Measurements from ENCODE around the gene OR6S1. TPM values are rescaled to one million over a fixed set of nuclear protein-coding genes. Genes with fewer than 3 reads are reported as not detected.

Gene OR6S1
- total RNA-seq, 2 experiments from 2014 or later: not detected

- no peak overlapping the region for H3K4me3 Mint-ChIP-seq
- H3K4me1 Mint-ChIP-seq (ENCODE audit: low read depth): peaks cover 9% of the 10 kb centered on the region
- no peak overlapping the region for H3K27ac Mint-ChIP-seq
- POLR2A ChIA-PET: no interaction called here
- no peaks in the 10 kb centered on the region for H3K9me3 Mint-ChIP-seq
- H3K36me3 Mint-ChIP-seq (ENCODE audit: low read depth): no peaks in the 10 kb centered on the region
- ATAC-seq (no peak), DNase-seq (no peak)
- no peak for TF ChIP-seq CTCF (IDR thresholded peaks at IDR 0.05)
- CTCF ChIA-PET: interaction anchor here (1.2 to 2.7 kb wide), 3 partner anchors 14 to 360 kb away, joined by 3 to 9 read pairs (median 6); no protein-coding TSS in a partner anchor
- intact Hi-C loops (cut with micrococcal nuclease): no loop called here
- H3K27me3 Mint-ChIP-seq: no peaks in the 10 kb centered on the region
These were observed 45.1 kb upstream of the OR6S1 start for GRCh38 chr14:20686386-20687143.

GRCh38 chr14:20684662-20685456 is 43.4 kb upstream of the OR6S1 start:
- ATAC-seq (no peak), DNase-seq (no peak)
- no peaks in the 10 kb centered on the region for H3K9me3 Mint-ChIP-seq
- TF ChIP-seq CTCF (IDR thresholded peaks at IDR 0.05): no peak
- intact Hi-C loops (cut with micrococcal nuclease): loop anchor here (5.0 kb wide), 2 partner anchors 223 to 343 kb away; partner anchors contain the start of genes PARP2 and PIP4P1
- ChIA-PET CTCF (interaction anchor here (0.8 to 7.5 kb wide), 12 partner anchors 8 to 357 kb away, joined by 3 to 53 read pairs (median 18); no protein-coding TSS in a partner anchor), POLR2A (interaction anchor here (0.9 to 4.7 kb wide), 5 partner anchors 16 to 342 kb away, joined by 3 to 24 read pairs (median 5); partner anchors contain the start of gene PARP2)
- no peak overlapping the region for H3K4me3 Mint-ChIP-seq
- peaks cover 15% of the 10 kb centered on the region for H3K4me1 Mint-ChIP-seq (ENCODE audit: low read depth)
- peak overlapping the region; percentile 53 for H3K27ac Mint-ChIP-seq
- no peaks in the 10 kb centered on the region for H3K27me3 Mint-ChIP-seq
- H3K36me3 Mint-ChIP-seq (ENCODE audit: low read depth): no peaks in the 10 kb centered on the region

- Mint-ChIP-seq H3K27ac (peak within 1 kb of the TSS; percentile 53), H3K27me3 (no peaks in the 10 kb centered on the region), H3K9me3 (no peaks in the 10 kb centered on the region), H3K36me3 (ENCODE audit: low read depth) (no peaks in the 10 kb centered on the region), H3K4me1 (ENCODE audit: low read depth) (peaks cover 19% of the 10 kb centered on the region), H3K4me3 (no peak within 1 kb of the TSS)
- ChIA-PET POLR2A (interaction anchor here (0.8 to 4.7 kb wide), 10 partner anchors 15 to 341 kb away, joined by 3 to 24 read pairs (median 4); partner anchors contain the start of genes APEX1 and PARP2), CTCF (interaction anchor here (0.8 to 7.5 kb wide), 15 partner anchors 9 to 357 kb away, joined by 3 to 53 read pairs (median 12); partner anchors contain the start of gene PARP2)
- peak; percentile 34 for ATAC-seq
- no peak for TF ChIP-seq CTCF (IDR thresholded peaks at IDR 0.05)
- DNase-seq: peak; percentile 88
- intact Hi-C loops (cut with micrococcal nuclease): loop anchor here (1.0 to 5.0 kb wide), 4 partner anchors 51 to 342 kb away; partner anchors contain the start of genes PARP2 and PIP4P1
These were observed 42.6 kb upstream of the OR6S1 start, which contains the start of gene RNASE4 for GRCh38 chr14:20683891-20684661. TSS of gene RNASE4 (plus strand) at chr14:20684560. CDS start at chr14:20699372, 14,812 bp downstream.

- DNase-seq (peak; percentile 93), ATAC-seq (peak; percentile 55)
- CTCF ChIA-PET: interaction anchor here (0.9 to 7.5 kb wide), 17 partner anchors 9 to 356 kb away, joined by 3 to 53 read pairs (median 5); partner anchors contain the start of gene PARP2
- intact Hi-C loops (cut with micrococcal nuclease): loop anchor here (1.0 to 5.0 kb wide), 4 partner anchors 51 to 341 kb away; partner anchors contain the start of genes PARP2 and PIP4P1
- Mint-ChIP-seq H3K9me3 (no peaks in the 10 kb centered on the region), H3K36me3 (ENCODE audit: low read depth) (no peaks in the 10 kb centered on the region), H3K27me3 (no peaks in the 10 kb centered on the region), H3K4me1 (ENCODE audit: low read depth) (peaks cover 19% of the 10 kb centered on the region), H3K4me3 (no peak overlapping the region), H3K27ac (no peak overlapping the region)
- TF ChIP-seq CTCF (IDR thresholded peaks at IDR 0.05): no peak
- POLR2A ChIA-PET: interaction anchor here (0.8 to 4.7 kb wide), 12 partner anchors 15 to 340 kb away, joined by 3 to 24 read pairs (median 4); partner anchors contain the start of genes APEX1 and PARP2
These were observed 41.8 kb upstream of the OR6S1 start for GRCh38 chr14:20683125-20683890.
